ENCODE data around the gene MAP3K3. TPM values are rescaled to one million over a fixed set of nuclear protein-coding genes. Genes with fewer than 3 reads are reported as not detected.

Gene MAP3K3
- total RNA-seq, 1 experiment from 2014 or later: 24.3 TPM

- peak; percentile 52 for DNase-seq
- WGBS (ENCODE audit: extremely low coverage, insufficient read length, low lambda C conversion rate): no CpG with 5 or more reads among the region's 4 CpGs
- no peak overlapping the region for H3K23ac ChIP-seq (ENCODE audit: insufficient read length, low read depth, low read length)
- H3K4ac ChIP-seq (ENCODE audit: low read depth, low read length): no peak overlapping the region
- H2BK12ac ChIP-seq (ENCODE audit: insufficient read length, low read depth, low read length): no peak overlapping the region
- no peak overlapping the region for H4K5ac ChIP-seq (ENCODE audit: insufficient read length, low read depth, low read length)
- Mint-ChIP-seq H3K4me1 (peaks cover 35 to 39% of the 10 kb centered on the region in 2 experiments), H3K9me3 (no peaks in the 10 kb centered on the region), H3K27ac (peak overlapping the region; percentile 58 to 88 (median 63); a peak in 5 of 7 replicates), H3K4me3 (peak overlapping the region in 1 of 2 experiments; percentile 4; a peak in 1 of 5 replicates), H3K27me3 (ENCODE audit: low read depth) (no peaks in the 10 kb centered on the region), H3K36me3 (ENCODE audit: insufficient read depth in 1 of 3, low read depth in 3 of 3) (peaks cover 5 to 7% (median 5%) of the 10 kb centered on the region in 3 experiments; a peak in 4 of 7 replicates)
- no peak overlapping the region for H2AFZ ChIP-seq (ENCODE audit: low read length)
- H3K79me2 ChIP-seq (ENCODE audit: insufficient read depth, low read length): no peaks in the 10 kb centered on the region
- no peak overlapping the region for H2BK120ac ChIP-seq (ENCODE audit: low read depth, low read length, poor library complexity, severe bottlenecking)
- no peaks in the 10 kb centered on the region for H3K27me3 ChIP-seq (ENCODE audit: insufficient read depth, low read length)
- H3T11ph ChIP-seq (ENCODE audit: low read length): no peak overlapping the region
- no peak overlapping the region for H3K18ac ChIP-seq (ENCODE audit: insufficient read length, low read depth, low read length)
- H3K23me2 ChIP-seq (ENCODE audit: insufficient read length, low read depth, low read length, poor library complexity, severe bottlenecking): no peaks in the 10 kb centered on the region
- H3K56ac ChIP-seq (ENCODE audit: insufficient read length, low read depth, low read length): no peak overlapping the region
- H3K4me2 ChIP-seq (ENCODE audit: insufficient read depth, insufficient read length, low read length): no peak overlapping the region
- H4K20me1 ChIP-seq (ENCODE audit: control insufficient read depth, insufficient read depth, insufficient read length): no peaks in the 10 kb centered on the region
- H4K91ac ChIP-seq (ENCODE audit: insufficient read length, low read depth, low read length): no peak overlapping the region
- H2BK5ac ChIP-seq (ENCODE audit: insufficient read length, low read length): no peak overlapping the region
- no peaks in the 10 kb centered on the region for H3K9me3 ChIP-seq (ENCODE audit: control insufficient read depth, low read depth, low read length)
- H3K79me1 ChIP-seq (ENCODE audit: insufficient read depth, low read depth, low read length, poor library complexity, severe bottlenecking): no peaks in the 10 kb centered on the region
- no peak for TF ChIP-seq CTCF (conservative IDR thresholded peaks at IDR 0.05)
- H2AK5ac ChIP-seq (ENCODE audit: insufficient read length, low read length): no peak overlapping the region
- no peak overlapping the region for H3K9ac ChIP-seq (ENCODE audit: extremely low read depth, insufficient read length, low read length)
- H3K14ac ChIP-seq (ENCODE audit: insufficient read depth, low read length): no peak overlapping the region
- H2BK20ac ChIP-seq (ENCODE audit: low read depth, low read length, poor library complexity, severe bottlenecking): no peak overlapping the region
- H4K8ac ChIP-seq (replicated peaks; ENCODE audit: insufficient read length, low read depth, low read length): no peak overlapping the region
- no peak overlapping the region for H2BK15ac ChIP-seq (ENCODE audit: low read depth, low read length)
- peaks cover 16% of the 10 kb centered on the region for H3K4me1 ChIP-seq (ENCODE audit: insufficient read depth, low read length)
- H3K27ac ChIP-seq (ENCODE audit: insufficient read length, low read depth, low read length): peak overlapping the region; percentile 21
Observed at GRCh38 chr17:63675231-63675606, 53.0 kb downstream of the MAP3K3 start.
